Lung microvascular endothelial cell (primary cell): ENCODE measurements around the gene DSG2. TPM values are rescaled to one million over a fixed set of nuclear protein-coding genes. Genes with fewer than 3 reads are reported as not detected.
A peak's percentile ranks its signal among the peaks of the same experiment; 100 is the strongest.

Experiments
- DNase-seq, 2 donors: peaks; one replicate each; pipeline versions ENCODE4 v3.0.0 to v3.0.0-alpha.2; 2010; ENCODE audit warnings: low read depth in 2 of 2
- total RNA-seq: library from RNA; depleted of rRNA; stranded (reverse); fragments of >200 nt; gene quantifications from 2 replicates; pipeline ENCODE4 v1.2.1, GENCODE V29; 2014

DSG2 gene
- total RNA-seq, 1 donor from 2014 or later = 5.8 TPM

DNA sequence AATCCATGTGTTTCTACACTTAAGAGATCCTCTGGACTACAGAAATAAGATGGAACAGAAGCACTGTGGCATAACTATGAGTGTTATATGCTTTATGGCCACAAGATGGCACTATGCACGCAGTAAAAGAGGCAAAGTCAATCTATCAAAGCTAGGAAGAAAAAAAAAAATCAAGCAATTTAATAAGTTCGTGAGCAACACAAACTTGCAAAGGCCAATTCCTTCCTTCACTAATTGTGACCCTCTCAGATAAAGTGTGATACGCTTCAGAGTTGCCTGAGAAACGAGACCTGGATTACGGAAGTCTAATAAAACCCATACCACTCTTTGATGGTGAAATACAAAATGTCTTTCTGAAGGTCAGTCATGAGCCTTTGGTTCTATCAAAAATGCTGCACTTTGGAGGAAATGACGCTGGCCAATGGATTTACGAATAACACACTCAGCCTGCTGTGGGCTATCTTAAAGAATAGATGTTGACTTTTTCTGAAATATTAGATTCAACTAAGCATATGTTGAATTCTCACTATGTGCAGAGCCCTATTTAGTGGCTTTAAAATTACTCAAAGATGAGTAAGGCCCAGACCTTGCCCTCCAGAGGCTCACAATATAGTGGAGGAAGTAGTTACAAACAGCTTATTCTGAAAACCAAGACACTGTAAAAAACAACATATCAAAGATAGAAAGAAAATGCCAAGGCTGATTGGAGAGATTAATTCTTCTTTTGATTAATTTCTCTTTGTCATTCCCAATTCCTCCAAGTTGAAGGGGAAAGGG is 58.2 kb downstream of the DSG2 start:
- peak; percentile 77 to 81 for DNase-seq

DNA sequence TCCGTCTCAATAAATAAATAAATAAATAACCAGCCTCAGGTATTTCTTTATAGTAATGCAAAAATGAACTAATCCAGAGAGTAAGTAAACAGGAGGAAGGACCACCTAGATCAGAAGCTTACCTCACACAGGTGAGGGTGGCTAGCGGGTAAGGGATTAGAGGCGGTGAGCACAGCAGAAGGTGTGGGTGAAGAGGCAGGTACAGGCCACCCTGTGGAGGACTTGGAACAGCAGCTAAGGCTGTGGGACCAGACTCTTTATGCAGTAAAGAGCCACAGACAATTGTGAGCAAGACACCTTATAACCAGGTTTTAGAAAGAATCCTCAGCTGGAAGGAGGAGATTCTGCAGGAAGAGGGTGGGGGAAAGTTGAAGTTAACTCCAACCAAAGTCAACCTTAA is 59.5 kb downstream of the DSG2 start:
- DNase-seq = no peak

DNA sequence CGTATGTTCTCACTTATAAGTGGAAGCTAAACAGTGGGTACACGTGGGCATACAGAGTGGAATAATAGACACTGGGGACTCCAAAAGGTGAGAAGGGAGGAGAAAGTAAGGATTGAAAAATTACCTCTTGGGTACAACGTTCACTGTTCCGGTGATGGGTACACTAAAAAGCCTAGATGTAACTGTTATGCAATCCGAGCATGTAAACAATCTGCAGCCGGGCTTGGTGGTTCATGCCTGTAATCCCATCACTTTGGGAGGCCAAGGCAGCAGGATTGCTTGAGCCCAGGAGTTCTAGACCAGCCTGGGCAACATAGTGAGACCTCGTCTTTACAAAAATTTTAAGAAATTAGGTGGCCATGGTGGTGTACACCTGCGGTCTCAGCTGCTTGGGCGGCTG is 60.6 kb downstream of the DSG2 start:
- no peak for DNase-seq

DNA sequence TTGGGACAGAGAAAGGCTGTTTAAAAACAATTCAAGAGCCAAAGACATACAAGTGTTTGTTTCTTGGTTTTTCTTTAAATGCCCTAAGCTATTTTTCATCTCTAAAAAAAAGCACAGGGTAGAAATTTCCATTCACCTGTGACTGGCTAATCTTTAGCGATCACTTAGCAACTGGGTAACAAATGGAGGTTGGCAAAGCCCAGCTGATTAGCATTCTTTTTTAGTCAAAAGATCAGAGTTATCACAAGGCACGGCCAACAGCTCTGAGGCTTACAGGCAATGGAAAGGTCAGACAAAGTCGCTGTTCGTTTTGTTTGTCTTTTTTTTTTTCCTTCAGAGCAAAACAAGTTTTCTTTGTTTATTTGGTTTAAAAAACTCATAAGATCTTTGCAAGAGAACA is 64.7 kb downstream of the DSG2 start:
- no peak for DNase-seq

DNA sequence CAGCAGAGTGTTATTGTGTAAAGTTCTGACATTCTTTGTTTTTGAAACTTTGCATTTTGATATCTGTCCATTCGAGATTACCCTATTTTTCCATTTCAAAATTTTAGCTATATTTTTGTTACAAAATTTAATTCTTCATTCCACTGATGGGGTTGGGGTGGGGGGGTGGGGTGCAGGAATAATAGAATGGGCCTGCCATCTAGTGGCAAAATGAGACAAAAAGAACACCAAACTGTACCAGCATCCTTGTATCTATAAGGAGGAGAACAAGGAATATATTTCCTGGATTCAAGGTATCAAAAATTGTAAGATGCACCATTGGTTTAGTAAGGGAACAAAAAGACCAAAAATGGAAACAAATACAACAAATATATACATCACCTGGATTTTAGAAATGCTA is 65.8 kb downstream of the DSG2 start:
- DNase-seq = peak in 1 of 2 donors; percentile 9

DNA sequence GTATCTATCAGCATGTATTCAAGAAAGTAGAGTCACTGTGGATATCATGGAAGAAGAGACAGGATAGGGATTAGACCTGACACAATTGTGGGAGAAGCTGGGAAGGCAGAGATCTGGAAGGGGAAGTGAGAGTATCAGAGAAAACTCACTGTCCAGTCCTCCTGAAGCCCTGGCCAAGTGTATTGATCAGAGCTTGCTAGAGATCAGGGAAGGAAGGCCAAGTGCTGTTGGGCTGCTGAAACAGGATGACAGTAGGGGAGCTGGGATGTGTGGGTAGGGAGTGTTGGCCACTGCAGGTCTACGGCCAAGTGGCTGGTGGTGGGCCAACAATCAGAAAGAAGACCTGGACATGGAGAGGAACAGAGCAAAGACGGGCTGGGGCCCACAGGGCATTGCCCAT is 67.4 kb downstream of the DSG2 start:
- no peak for DNase-seq

DNA sequence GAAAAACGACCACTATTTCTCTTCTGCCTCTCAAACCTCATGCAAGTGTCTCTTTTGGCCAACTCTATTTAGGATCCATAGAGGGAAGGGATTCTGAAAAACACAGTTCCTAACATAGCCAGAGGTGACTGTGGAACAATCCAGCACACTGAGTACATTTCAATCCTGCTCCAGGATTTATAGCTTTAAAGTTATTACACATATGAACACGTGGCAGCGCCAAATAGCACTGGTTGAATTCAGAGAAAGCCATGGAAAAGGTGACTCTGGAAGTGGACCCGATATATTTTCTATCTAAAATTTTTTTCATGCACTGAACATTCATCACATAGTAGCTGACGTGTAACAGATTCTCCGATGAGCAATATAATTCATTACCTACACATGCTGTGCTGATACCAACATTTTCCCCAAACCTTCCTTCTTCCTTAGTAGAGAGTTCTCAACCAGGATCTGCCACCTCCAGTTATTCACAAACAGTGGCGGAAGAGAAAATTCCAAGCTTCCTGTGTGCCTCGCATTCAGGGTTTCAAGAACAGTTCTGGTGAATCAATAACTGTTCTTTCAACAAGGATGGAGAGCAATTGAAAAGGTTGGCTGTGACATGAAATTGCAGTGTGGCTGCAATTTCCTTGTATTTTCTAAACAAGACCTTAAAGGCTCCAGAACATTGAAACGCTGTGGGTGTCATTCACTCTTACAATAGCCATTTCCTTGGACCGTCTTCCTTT is 68.0 kb downstream of the DSG2 start:
- peak in 1 of 2 donors; percentile 7 for DNase-seq

DNA sequence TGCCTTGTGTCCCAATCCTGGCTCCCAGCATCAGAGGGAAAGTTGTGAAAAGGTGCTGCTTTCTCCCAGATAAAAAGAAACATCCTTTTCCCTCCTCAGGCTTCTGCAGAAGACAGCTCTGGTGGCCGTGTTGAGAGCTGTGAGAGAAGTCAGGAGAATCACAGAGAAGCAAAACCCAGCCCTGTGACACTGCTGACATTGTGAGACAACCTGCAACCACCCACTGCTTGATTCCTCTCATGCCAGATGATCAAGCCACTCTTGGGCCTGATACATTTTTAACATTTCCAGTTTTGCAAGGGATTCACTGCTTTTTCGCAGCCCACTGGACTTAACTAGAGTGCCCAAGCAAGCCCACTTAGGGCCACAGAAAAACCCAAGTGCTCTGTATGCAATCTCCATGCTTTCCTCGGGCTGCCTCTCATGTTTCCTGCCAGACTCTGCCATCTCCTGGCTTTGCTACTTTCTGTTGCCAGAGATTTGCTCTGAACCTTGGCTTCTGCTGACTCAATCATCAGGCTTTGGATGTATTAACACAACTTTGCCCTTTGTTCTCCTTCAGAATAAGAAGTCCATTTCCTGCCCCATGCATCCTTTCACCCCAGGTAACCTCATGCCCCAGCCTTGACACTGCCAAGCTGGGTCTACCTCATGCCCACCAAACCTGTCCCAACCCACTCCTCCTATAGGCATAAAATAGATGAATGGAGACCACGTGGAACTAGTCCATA is 68.8 kb downstream of the DSG2 start:
- no peak for DNase-seq

DNA sequence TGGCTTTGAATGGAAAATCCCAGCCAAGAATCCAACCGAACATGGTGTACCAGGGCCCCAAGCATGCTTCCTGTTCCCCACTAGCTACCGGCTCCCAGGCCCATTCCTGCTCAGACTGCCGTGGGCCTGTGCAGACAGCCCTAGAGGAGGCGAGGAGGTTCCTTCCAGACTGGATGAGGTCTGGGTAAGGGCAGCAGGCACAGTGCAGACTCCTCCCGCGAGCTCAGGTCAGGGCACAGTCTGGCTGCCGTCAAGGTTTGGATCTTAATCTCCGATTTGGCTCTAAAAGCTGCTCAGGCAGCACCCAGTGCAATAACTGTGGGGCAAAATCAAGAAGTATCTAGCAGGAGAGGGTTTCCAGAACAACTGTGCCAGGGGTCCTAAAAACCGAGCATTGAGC is 74.4 kb downstream of the DSG2 start:
- no peak for DNase-seq

DNA sequence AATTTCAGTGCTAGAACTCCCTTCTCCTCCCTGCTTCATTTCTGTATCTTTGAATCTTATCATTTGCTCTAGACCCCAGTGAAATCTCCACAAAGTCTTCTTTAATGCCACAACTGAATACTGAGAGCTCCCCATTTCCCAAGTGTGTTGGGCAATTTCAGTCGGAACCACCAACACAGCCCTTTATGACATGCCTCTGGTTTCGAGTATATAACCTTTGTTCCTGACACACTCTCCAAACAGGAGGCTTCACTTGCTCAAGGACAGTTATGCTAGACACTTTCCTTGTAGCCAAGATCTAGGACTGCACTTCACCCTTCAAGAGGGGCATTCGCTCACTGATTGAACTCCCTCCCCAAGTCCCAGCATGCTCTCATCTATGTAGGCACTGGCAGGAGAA is 75.1 kb downstream of the DSG2 start:
- DNase-seq = no peak

DNA sequence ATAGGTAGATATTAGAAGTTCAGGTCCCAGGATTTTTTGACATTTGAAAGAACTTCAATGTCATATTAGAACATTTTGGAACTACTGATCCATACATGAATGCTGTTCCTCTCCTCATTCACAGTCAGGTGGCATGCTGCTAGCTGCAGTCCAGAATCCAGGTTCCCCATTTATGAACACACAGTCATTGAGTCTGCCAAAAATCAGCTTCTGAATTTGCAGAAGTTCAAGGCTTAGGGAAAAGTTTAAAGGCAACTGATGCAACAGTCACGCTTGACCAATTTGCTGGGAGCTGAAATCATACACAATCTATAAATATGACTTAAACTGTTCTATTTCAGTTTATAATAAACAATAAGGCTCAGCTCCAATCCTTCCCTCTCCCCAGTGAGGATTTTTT is 76.4 kb downstream of the DSG2 start:
- no peak for DNase-seq

DNA sequence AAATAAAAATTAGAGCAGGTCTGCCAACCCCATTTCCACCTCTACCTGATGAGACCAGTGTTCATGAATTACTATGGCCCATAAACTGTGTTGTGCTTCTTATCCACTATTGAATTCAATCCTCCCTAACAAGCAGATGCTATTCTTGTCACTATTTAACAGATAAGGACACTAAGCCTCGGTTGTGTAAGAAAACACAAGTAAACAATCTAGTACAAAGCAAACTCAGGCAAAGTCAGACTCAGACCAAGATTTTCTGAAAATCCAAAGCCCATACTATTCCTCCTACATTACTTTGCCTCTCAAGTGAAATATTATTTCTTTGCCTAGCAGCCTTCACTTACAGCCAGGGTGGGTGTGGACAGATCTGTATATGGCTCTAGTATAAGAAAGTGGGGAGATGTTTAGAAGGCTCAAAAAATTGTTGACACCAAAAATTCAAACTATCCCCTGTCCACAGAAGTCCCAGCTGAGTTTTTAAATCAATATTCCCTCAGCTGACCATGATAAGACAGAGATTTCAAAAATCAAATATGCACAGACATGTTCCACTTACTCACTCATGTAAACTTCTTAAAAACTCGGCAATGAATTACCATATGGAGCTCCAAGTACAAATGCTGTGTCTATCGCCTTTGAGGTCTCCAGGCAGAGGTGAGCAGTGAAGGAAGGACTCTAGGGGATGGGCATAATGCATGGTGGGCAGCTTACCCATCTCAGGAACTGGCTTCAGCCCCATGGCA is 77.7 kb downstream of the DSG2 start:
- DNase-seq = no peak

DNA sequence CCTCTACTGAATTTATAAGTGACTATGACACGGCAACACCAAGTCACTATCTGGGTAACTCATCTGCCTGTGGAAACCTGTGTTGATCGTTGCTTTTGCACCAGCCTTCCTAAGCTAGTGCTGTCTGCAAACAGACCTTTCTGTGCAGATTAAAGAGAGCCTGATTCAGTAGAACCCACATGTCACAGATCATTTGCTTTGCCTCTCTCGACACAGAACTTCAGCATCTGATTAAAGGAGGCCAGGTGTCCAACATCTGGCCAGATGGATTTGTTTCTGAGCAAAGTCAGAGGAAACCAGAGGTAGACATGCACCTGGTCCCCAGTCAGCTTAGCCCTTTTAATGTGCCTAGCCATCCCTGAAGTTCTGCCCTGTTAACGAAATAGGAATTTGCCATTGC is 78.7 kb downstream of the DSG2 start:
- no peak for DNase-seq

DNA sequence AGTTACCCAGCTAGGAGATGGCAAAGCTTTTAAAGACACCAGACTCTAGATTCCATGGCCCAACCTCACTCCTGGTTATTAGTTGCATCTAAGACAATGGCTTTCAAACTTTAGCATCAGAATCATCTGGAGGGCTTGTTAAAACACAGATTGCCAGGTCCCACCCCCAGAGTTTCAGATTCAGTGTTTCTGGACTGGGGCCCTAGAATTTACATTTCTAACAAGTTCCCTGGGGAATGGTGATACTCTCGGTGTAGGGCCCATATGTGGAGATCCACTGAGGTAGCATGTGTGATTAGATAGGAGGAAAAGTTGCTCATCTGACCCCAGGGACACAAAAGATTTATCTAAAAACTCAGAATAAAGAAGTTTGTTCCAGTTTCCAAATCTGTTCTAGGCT is 79.2 kb downstream of the DSG2 start:
- DNase-seq = no peak

DNA sequence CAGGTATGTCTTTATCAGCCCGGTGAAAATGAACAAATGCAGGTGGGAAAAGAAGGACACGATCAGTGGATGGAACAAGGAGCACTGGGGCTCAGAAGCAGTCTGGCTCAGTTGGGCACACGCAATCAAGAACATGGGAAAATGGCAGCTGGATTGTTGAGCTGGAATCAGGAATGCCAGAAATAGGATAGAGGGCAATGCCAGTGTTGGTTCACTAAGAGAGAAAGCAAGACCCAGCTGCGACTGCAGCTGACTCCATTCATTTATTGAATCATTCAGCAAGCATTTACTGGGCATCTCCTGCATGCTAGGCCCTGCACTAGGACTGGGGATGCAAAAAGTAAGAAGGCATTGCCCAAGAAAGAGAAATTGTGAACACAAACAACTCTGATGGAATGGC is 80.1 kb downstream of the DSG2 start:
- no peak for DNase-seq

DNA sequence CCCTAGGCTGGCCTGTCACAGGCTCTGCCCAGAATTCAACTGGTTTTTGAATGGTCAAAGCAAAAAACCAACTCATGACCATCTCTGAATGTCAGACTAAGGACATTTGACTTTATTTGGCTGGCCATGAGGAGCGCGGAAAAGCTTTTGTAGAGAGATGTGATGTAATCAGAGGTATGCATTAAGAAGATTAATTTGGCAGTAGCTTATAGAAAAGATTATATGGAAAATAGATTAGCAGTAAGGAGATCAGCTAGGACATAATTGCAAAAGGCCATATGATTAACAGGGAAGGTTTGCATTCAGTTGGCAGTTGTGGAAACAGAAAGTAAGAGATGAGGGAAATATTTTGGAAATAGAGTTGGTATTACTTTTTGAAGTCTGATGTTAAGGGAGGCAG is 81.4 kb downstream of the DSG2 start:
- no peak for DNase-seq

DNA sequence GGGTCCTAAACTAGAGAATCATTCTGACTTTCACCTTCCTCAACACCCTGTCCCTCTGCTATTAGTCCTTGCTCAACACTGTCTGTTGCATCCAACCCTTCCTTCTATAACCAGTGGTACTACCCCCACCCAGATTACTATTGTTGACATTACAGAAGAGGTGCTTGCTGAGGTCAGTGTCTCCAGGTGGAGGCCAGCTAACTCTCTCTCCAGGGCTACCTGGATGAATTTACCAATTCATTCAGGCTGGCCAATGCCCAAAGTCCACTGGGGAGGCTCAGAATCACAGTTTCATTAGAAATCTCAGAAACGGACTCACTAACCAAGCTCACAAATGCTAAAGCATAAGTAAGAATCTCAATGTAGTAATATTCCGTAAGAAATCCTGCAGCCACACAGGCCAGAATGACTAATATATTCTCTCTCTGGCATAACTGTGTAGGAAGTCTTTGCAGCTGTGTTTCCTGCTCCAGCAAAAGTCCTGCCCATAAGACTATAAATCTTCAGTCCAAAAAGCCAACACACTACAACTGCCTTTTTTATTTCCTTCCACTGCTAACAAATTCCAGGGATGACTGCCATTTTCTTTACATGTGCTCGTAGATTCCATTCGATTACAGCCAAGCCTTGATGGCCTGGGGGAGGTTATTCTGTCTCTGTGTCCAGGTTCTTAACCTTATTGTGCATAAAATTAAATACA is 83.7 kb downstream of the DSG2 start:
- peak; percentile 84 to 86 for DNase-seq

DNA sequence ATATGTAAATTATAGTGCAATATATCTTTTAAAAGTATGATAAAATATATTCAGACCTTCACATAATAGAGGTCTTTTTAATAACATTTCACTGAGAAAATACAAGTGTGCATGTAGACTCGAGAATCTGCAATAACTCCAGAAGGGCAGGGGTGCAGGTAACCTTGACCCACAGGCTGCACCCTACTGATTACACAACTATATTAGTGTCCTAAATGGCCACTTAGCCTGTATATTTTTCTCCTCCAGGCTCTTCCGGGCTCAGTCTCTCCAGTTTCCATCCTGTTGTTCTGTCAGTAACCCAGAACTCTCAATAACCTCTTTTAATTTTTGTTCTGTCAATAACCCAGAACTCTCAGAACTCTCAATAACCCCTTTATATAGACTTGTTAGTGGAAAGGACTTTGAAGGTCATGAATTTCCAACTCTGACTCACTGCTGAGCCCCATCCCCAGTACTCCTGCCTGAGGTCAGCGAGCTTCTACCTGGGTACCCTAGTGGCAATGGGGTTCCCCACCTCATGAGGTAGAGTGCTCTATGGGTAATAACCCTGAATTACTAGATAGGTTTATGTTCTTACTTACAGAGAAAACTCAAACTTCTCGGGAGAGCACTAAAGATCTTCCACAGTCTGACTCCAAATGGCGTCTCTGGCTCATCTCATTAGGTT is 85.3 kb downstream of the DSG2 start:
- DNase-seq = no peak

DNA sequence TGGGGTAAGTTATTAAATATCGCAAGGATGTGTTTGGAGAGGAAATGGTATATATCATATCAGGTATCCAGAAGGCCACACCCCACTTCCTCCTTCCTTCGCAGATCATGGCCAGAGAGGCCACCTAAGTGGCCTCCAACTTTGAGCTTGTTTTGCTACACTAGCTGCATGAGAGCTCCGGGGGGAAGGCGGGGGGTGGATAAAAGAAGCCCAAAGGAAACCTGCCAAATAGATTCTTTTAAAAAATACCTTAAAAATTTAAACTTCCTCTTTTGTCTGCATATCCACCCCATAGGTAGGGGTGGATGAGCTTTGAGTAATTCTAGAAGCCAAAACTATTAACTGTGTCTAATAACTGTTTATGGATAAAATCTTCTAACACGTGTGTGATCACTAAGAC is 88.0 kb downstream of the DSG2 start:
- DNase-seq = no peak

DNA sequence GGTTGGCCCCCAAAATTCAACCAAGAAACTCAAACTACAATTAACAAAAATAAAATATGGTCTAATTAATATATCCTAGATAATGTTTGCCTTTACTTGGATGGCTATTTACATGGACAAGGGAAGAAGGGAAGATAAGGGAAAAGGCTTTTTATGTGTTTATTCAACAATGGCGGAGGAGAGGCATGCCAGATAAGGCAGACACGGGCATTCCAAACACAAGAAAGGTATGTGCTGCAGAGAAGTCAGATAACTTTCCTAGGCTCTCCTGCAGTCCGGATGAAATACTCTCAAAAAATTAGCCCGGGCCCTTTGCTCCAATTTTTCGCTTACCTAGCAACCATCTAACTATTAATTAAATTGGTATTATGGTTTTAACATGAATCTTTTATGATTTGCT is 88.6 kb downstream of the DSG2 start:
- no peak for DNase-seq

DNA sequence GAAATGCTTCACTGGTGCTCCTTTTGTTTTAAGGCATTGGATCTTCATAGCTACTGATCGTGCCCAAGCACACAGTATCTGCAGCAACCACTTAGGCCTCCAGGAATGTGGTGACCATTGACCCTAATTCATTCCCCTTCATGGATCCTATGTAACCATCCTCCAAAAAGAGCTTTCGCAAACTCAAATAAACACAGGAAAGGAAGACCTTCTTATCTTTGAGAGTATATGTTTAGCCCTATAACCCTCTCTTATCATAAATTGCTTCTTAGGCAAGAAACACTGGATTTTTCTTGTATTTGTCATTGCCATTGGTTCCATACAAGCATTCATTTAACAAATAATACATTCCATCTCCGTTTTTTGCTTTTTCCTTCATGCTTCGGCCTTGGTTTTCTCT is 89.6 kb downstream of the DSG2 start:
- DNase-seq = no peak
